GM12872 (cell line): Measurements from ENCODE around the gene ATP11A.

ENCODE experiments used
- TF ChIP-seq, protein P1 (sequence below): IDR thresholded peaks from 3 replicates; pipeline ENCODE4 v1.5.1; 2011; ENCODE audit warnings: low read depth, mild to moderate bottlenecking, low read length, moderate library complexity; ENCODE audit not compliant: insufficient read depth

ATP11A gene

GRCh38 chr13:112755331-112755730 is 65.5 kb downstream of the ATP11A start:
- TF ChIP-seq, protein P1, sequence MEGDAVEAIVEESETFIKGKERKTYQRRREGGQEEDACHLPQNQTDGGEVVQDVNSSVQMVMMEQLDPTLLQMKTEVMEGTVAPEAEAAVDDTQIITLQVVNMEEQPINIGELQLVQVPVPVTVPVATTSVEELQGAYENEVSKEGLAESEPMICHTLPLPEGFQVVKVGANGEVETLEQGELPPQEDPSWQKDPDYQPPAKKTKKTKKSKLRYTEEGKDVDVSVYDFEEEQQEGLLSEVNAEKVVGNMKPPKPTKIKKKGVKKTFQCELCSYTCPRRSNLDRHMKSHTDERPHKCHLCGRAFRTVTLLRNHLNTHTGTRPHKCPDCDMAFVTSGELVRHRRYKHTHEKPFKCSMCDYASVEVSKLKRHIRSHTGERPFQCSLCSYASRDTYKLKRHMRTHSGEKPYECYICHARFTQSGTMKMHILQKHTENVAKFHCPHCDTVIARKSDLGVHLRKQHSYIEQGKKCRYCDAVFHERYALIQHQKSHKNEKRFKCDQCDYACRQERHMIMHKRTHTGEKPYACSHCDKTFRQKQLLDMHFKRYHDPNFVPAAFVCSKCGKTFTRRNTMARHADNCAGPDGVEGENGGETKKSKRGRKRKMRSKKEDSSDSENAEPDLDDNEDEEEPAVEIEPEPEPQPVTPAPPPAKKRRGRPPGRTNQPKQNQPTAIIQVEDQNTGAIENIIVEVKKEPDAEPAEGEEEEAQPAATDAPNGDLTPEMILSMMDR, result no peak

- TF ChIP-seq, protein P1, result no peak
Measured at GRCh38 chr13:112756081-112756480, 66.2 kb downstream of the ATP11A start.

GRCh38 chr13:112756511-112756966 is 66.7 kb downstream of the ATP11A start:
- TF ChIP-seq, protein P1, result no peak

DNA sequence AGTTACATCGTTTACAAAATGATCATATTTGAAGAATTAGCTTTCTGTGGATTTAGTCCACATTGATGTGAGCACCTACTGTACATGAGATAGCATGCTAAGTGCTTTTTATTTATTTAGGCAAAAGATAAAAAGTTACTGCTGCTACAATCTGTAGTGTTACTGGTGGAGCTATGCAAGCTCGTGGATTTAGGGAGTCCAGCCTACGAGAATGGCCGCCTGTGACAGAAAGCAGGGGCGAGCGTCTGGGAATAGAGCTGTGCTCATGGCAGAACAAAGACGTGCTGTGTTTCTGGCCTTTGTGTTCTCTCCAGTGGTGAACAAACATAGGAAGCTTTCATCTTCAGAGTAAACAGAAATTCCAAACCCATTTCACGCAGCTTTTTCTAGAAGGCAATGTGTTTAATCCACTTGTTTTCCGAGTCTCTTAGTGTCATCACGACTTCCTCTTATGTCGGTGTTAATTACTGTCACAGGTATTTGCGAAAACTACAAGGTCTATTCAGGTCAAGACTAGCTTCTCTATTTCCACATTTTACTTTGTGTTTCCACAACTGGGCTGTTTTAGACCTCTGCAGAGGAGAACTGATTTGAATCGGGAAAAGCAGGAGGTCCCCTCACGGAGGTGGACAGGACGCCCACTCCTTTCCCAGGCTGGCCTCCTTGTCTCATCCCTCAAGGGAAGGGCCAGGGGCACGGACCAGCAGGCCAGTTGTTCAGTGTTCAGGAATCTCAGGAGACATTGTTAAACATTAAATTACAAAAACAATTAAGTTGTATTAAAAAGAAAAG is 67.3 kb downstream of the ATP11A start:
- TF ChIP-seq, protein P1, result no peak

DNA sequence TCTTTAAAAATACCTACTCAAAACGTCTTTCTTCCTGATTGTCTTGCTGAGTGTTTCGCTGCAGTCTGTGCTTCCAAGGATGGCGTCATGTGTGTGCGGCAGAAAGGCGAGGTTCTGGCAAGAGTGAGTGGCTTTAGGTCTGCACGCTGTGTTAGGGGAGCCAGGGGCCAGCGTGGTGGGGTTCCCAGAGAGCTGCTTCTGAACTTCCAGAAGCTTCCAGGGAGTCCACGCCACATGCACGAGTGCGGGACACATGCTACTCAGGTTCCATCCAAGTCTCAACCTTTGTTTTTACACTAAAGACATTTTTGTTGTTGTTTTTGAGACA is 67.9 kb downstream of the ATP11A start:
- TF ChIP-seq, protein P1, result no peak

- TF ChIP-seq, protein P1, result no peak
Measured at GRCh38 chr13:112759053-112759452, 69.2 kb downstream of the ATP11A start.

DNA sequence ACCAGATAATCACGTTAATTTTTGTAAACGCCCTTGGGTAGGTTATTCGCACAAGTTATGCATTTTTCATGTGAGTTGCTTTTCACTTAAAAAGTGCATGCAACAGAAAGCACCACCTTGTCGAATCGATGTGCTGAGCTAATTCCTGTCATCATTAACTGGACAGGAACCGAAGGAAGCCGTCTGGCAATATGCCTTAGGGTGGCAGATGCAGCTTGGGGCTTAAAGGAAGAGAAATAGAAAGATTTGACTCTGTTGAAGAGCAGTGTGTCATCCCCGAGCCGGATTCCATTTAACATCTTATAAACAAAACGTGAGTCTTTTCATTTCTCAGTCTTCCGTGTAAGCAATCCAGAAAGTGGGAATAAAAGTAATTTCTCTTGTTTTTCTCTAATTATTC is 70.0 kb downstream of the ATP11A start:
- TF ChIP-seq, protein P1, result no peak
